Motor neuron (in vitro differentiated cells): ENCODE results near the gene POLRMT. TPM values are rescaled to one million over a fixed set of nuclear protein-coding genes. Genes with fewer than 3 reads are reported as not detected.
A peak's percentile ranks its signal among the peaks of the same experiment; 100 is the strongest.

Source experiments
- ATAC-seq, 8 experiments: fragments of 200-7000 bp; cut with Tn5 transposase; replicated peaks in 6 of 8; 2 replicates each; pipeline ENCODE4 v1.8.0; 2021; ENCODE audit warnings: mild to moderate bottlenecking in 8 of 8, moderate library complexity in 8 of 8
- H3K27ac ChIP-seq, 2 donors: fragments of 250-450 bp; sonication (Bioruptor Pico); 2 replicates each; pipeline ENCODE4 v1.9.0; 2021; ENCODE audit warnings: antibody characterized with exemption in 2 of 2, mild to moderate bottlenecking in 2 of 2, moderate library complexity in 1 of 2
- H3K4me1 ChIP-seq, 2 donors: fragments of 250-450 bp; sonication (Bioruptor Pico); replicated peaks in 1 of 2; 2 replicates each; pipeline ENCODE4 v1.6.1; 2021; ENCODE audit warnings: antibody characterized with exemption in 2 of 2, mild to moderate bottlenecking in 2 of 2, moderate library complexity in 1 of 2
- H3K4me3 ChIP-seq, 5 donors: fragments of 250-450 bp; sonication (Bioruptor Pico); 2 replicates each; pipeline ENCODE4 v1.9.0; 2021; ENCODE audit warnings: antibody characterized with exemption in 5 of 5, mild to moderate bottlenecking in 5 of 5, moderate library complexity in 4 of 5
- WGBS, 10 experiments: fragments of 450-650 bp; shearing (Covaris generic); methylation state at CpG; one replicate each; pipeline ENCODE4 v1.0.0; 2022; 5-methylcytosine and 5-hydroxymethylcytosine counted together
- in situ Hi-C, 9 experiments: fragments of 400-800 bp; cut with MboI; loops; one replicate each; pipeline ENCODE4 v1.15.0; 2021; ENCODE audit warnings: low sequenced_read_pairs in 9 of 9, low pct_unique_long_range_greater_than_20kb in 2 of 9; ENCODE audit not compliant: unreplicated experiment in 9 of 9
- total RNA-seq, 8 experiments: library from RNA; unstranded; fragments of 300-600 nt; gene quantifications; 2 replicates each; pipeline versions ENCODE4 v1.2.3 to v1.2.4, GENCODE V29; 2022

The POLRMT gene
- total RNA-seq, 8 experiments from 2014 or later: 18.3 to 56.9 (median 33.5) TPM

GRCh38 chr19:570937-571565 lies 62.3 kb downstream of the POLRMT start:
- in situ Hi-C loops: no loop called here
- H3K4me1 ChIP-seq: peaks cover 14 to 21% of the 10 kb centered on the region in 2 donors
- no peak for ATAC-seq
- WGBS, 10 experiments: 0 to 19% (median 8%) methylated on average over 8 to 18 of the region's 45 CpGs; no CpG with 5 or more reads in 5 of the 10 experiments
- H3K27ac ChIP-seq: peak overlapping the region in 1 of 2 donors; percentile 16
- H3K4me3 ChIP-seq: peak overlapping the region; percentile 74 to 94 (median 81)

GRCh38 chr19:570251-570686 lies 63.1 kb downstream of the POLRMT start:
- H3K4me3 ChIP-seq: no peak overlapping the region
- 86 to 100% methylated on average over 1 to 7 of the region's 25 CpGs; no CpG with 5 or more reads in 8 of the 10 experiments for WGBS, 10 experiments
- no peak for ATAC-seq
- in situ Hi-C loops: no loop called here
- H3K4me1 ChIP-seq: peaks cover 8 to 15% of the 10 kb centered on the region in 2 donors
- H3K27ac ChIP-seq: no peak overlapping the region

- in situ Hi-C loops: no loop called here
- ATAC-seq: no peak
- Histone ChIP-seq H3K4me1 (peaks cover 0 to 4% of the 10 kb centered on the region in 2 donors), H3K4me3 (no peak overlapping the region), H3K27ac (no peak overlapping the region)
- 57 to 100% (median 90%) methylated on average over 1 to 10 of the region's 22 CpGs; no CpG with 5 or more reads in 2 of the 10 experiments for whole genome bisulfite sequencing, 10 experiments
Measured at GRCh38 chr19:567296-567900, 65.9 kb downstream of the POLRMT start.

Other genes with a start within 250 kb of the POLRMT start
- 1 to 10 TPM in 6 of 8 experiments, under 1 TPM in 2; 0.15 to 6.4 (median 4.5) TPM for gene C2CD4C, start 224.4 kb downstream of the POLRMT start, total RNA-seq
- gene SHC2, start 172.5 kb downstream of the POLRMT start, total RNA-seq: 10 to 100 TPM in 7 of 8 experiments, 1 to 10 TPM in 1; 4.6 to 57.6 (median 33.0) TPM
- gene MADCAM1, start 137.1 kb downstream of the POLRMT start, total RNA-seq: 1 to 10 TPM in 1 of 8 experiments, under 1 TPM in 7; 0.27 to 1.3 (median 0.57) TPM
- 10 to 100 TPM in 2 of 8 experiments, 1 to 10 TPM in 6; 5.2 to 15.1 (median 8.2) TPM for gene TPGS1, start 126.0 kb downstream of the POLRMT start, total RNA-seq
- gene CDC34, start 101.8 kb downstream of the POLRMT start, total RNA-seq: 100 to 1,000 TPM in 1 of 8 experiments, 10 to 100 TPM in 7; 40.0 to 116 (median 71.6) TPM
- gene GZMM, start 89.5 kb downstream of the POLRMT start, total RNA-seq: under 1 TPM in 5 of 8 experiments, not detected in 3; 0.29 to 0.50 (median 0.33) TPM
- 1,000 to 10,000 TPM in 1 of 8 experiments, 100 to 1,000 TPM in 7; 219 to 1,638 (median 407) TPM for gene BSG, start 60.9 kb downstream of the POLRMT start, total RNA-seq
- gene HCN2, start 43.7 kb downstream of the POLRMT start, total RNA-seq: 1 to 10 TPM in 5 of 8 experiments, under 1 TPM in 3; 0.31 to 8.1 (median 1.9) TPM
- 1 to 10 TPM in 2 of 8 experiments, under 1 TPM in 6; 0.11 to 2.3 (median 0.51) TPM for gene FGF22, start 6.3 kb upstream of the POLRMT start, total RNA-seq
- gene RNF126, start 29.7 kb upstream of the POLRMT start, total RNA-seq: 10 to 100 TPM in 7 of 8 experiments, 1 to 10 TPM in 1; 9.3 to 54.5 (median 22.7) TPM
- 10 to 100 TPM in 3 of 8 experiments, 1 to 10 TPM in 5; 5.6 to 36.8 (median 8.6) TPM for gene FSTL3, start 42.9 kb upstream of the POLRMT start, total RNA-seq
- gene PRSS57, start 61.9 kb upstream of the POLRMT start, total RNA-seq: under 1 TPM in 4 of 8 experiments, not detected in 4; 0.11 to 0.90 (median 0.47) TPM
- gene PALM, start 75.4 kb upstream of the POLRMT start, total RNA-seq: 100 to 1,000 TPM in 2 of 8 experiments, 10 to 100 TPM in 5, 1 to 10 TPM in 1; 6.0 to 116 (median 70.4) TPM
- gene MISP, start 117.6 kb upstream of the POLRMT start, total RNA-seq: under 1 TPM; 0.13 to 0.61 (median 0.28) TPM
- gene PTBP1, start 163.9 kb upstream of the POLRMT start, total RNA-seq: 100 to 1,000 TPM in 4 of 8 experiments, 10 to 100 TPM in 4; 39.0 to 258 (median 109) TPM
- 10 to 100 TPM in 5 of 8 experiments, under 1 TPM in 3; 0.22 to 68.1 (median 43.3) TPM for gene PLPPR3, start 188.4 kb upstream of the POLRMT start, total RNA-seq
- 1 to 10 TPM in 1 of 8 experiments, under 1 TPM in 5, not detected in 2; 0.24 to 1.4 (median 0.71) TPM for gene AZU1, start 194.3 kb upstream of the POLRMT start, total RNA-seq
- 1 to 10 TPM in 1 of 8 experiments, under 1 TPM in 2, not detected in 5; 0.37 to 1.2 (median 0.54) TPM for gene PRTN3, start 207.5 kb upstream of the POLRMT start, total RNA-seq
- under 1 TPM in 1 of 8 experiments, not detected in 7; 0.32 TPM for gene ELANE, start 218.8 kb upstream of the POLRMT start, total RNA-seq
- 10 to 100 TPM in 1 of 8 experiments, 1 to 10 TPM in 4, under 1 TPM in 3; 0.83 to 72.1 (median 1.6) TPM for gene CFD, start 226.1 kb upstream of the POLRMT start, total RNA-seq